PC-3 (cell line): ENCODE results near the gene STPG2. TPM values are rescaled to one million over a fixed set of nuclear protein-coding genes. Genes with fewer than 3 reads are reported as not detected.

Experiments
- ATAC-seq: fragments of 200-7000 bp; cut with Tn5 transposase; 2 replicates; pipeline ENCODE4 v1.9.1; 2020; ENCODE audit warnings: mild to moderate bottlenecking, moderate library complexity
- BruUV-seq: library from RNA; stranded (reverse); fragments of 400-500 nt; replicated peaks from 2 replicates; lab custom pipeline; 2021; lab: Mats Ljungman, UMichigan
- CTCF ChIA-PET: fragments of 300-600 bp; sonication (Branson Sonifier 250); formaldehyde crosslinking; loops from one replicate; lab custom pipeline; 2022; ENCODE audit warnings: antibody characterized with exemption; lab: Charles Lee
- POLR2A ChIA-PET: fragments of 300-600 bp; sonication (Branson Sonifier 250); formaldehyde crosslinking; loops from one replicate; lab custom pipeline; 2022; ENCODE audit warnings: antibody characterized with exemption; ENCODE audit not compliant: unreplicated experiment; lab: Charles Lee
- DNase-seq: peaks from one replicate; pipeline ENCODE4 v3.0.0-alpha.2; 2015
- H2AFZ ChIP-seq: fragments of 300-600 bp; sonication (generic); 2 replicates; pipeline ENCODE4 v1.6.0; 2016; ENCODE audit warnings: antibody characterized with exemption, low read length
- H3F3A ChIP-seq: fragments of 300-600 bp; sonication (generic); one replicate; pipeline ENCODE4 v1.6.0; 2017; ENCODE audit warnings: antibody characterized with exemption, low read length, control low read depth, mild to moderate bottlenecking; ENCODE audit not compliant: unreplicated experiment
- H3K27ac ChIP-seq: fragments of 300-600 bp; sonication (generic); 2 replicates; pipeline ENCODE4 v1.5.1; 2016; ENCODE audit warnings: mild to moderate bottlenecking, low read length
- H3K27me3 ChIP-seq: fragments of 300-600 bp; sonication (generic); 2 replicates; pipeline ENCODE4 v1.6.1; 2016; ENCODE audit warnings: low read length, mixed read lengths
- H3K36me3 ChIP-seq: fragments of 300-600 bp; sonication (generic); 2 replicates; pipeline ENCODE4 v1.6.1; 2016; ENCODE audit warnings: low read depth, mixed run types, low read length, mixed read lengths
- H3K4me1 ChIP-seq: fragments of 300-600 bp; sonication (generic); 2 replicates; pipeline ENCODE4 v1.5.1; 2016; ENCODE audit warnings: low read length; ENCODE audit not compliant: insufficient read depth
- H3K4me2 ChIP-seq: fragments of 300-600 bp; sonication (generic); 2 replicates; pipeline ENCODE4 v1.6.0; 2016; ENCODE audit warnings: low read length
- H3K4me3 ChIP-seq: fragments of 300-600 bp; sonication (generic); 2 replicates; pipeline ENCODE4 v1.5.1; 2016; ENCODE audit warnings: mild to moderate bottlenecking, low read length, mixed read lengths
- H3K79me2 ChIP-seq: fragments of 300-600 bp; sonication (generic); 2 replicates; pipeline ENCODE4 v1.6.1; 2017; ENCODE audit warnings: low read length, mixed read lengths
- H3K9ac ChIP-seq: fragments of 300-600 bp; sonication (generic); 2 replicates; pipeline ENCODE4 v1.6.0; 2016; ENCODE audit warnings: mild to moderate bottlenecking, low read length
- H3K9me2 ChIP-seq: fragments of 300-600 bp; sonication (generic); replicated peaks from 2 replicates; pipeline ENCODE4 v1.6.1; 2016; ENCODE audit warnings: mixed run types, low read length, mixed read lengths
- H3K9me3 ChIP-seq: fragments of 300-600 bp; sonication (generic); 2 replicates; pipeline ENCODE4 v1.6.1; 2016; ENCODE audit warnings: low read length, mixed read lengths
- H4K20me1 ChIP-seq: fragments of 300-600 bp; sonication (generic); 2 replicates; pipeline ENCODE4 v1.6.1; 2016; ENCODE audit warnings: low read length, mixed read lengths
- EZH2 ChIP-seq: fragments of 300-600 bp; sonication (generic); IDR thresholded peaks from one replicate; pipeline ENCODE4 v1.6.1; 2017; ENCODE audit warnings: antibody characterized with exemption, mild to moderate bottlenecking, low read length; ENCODE audit not compliant: unreplicated experiment
- EZH2phosphoT487 ChIP-seq: fragments of 300-600 bp; sonication (generic); IDR thresholded peaks from 2 replicates; pipeline ENCODE4 v1.6.1; 2018; ENCODE audit warnings: mild to moderate bottlenecking, antibody characterized with exemption, low read length, borderline replicate concordance
- intact Hi-C: fragments of 100-400 bp; cut with micrococcal nuclease; formaldehyde crosslinking; loops from 2 replicates; pipeline ENCODE4 v1.9.0; 2023
- total RNA-seq: library from RNA; depleted of rRNA; stranded (reverse); fragments of >200 nt; gene quantifications from 2 replicates; pipeline ENCODE4 v1.2.3, GENCODE V29; 2014
- TF ChIP-seq, protein P1 (sequence below): fragments of 300-600 bp; sonication (generic); conservative IDR thresholded peaks from 2 replicates; pipeline ENCODE4 v1.5.1; 2017; ENCODE audit warnings: antibody characterized with exemption, low read depth, mild to moderate bottlenecking, low read length

STPG2 gene
- total RNA-seq, 1 experiment from 2014 or later = not detected

DNA sequence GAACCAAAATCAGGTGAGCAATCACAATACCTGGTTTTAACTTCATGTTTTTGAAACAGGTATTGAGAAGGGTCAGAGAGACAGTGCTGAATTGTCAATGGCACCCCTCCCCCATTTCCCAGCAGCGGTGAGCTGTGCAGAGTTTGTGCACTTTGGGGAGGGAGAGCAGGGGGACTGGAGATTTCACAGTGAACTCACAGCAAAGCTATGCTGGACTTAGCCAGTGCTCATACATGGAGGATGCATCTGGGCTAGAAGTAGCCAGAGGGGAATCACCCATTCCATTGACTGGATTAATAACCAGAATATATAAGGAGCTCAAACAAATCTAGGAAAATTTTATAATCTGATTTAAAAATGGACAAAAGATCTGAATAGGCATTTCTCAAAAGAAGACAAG is 612.6 kb downstream of the STPG2 start:
- ATAC-seq (no peak), DNase-seq (no peak)
- Histone ChIP-seq H3K27ac (no peak overlapping the region), H3K36me3 (no peaks in the 10 kb centered on the region), H3K4me1 (no peaks in the 10 kb centered on the region), H3K9me2 (no peaks in the 10 kb centered on the region), H3K9me3 (no peaks in the 10 kb centered on the region), H3K79me2 (no peaks in the 10 kb centered on the region), H3K9ac (no peak overlapping the region), H3K27me3 (no peaks in the 10 kb centered on the region), H3K4me2 (no peak overlapping the region), H4K20me1 (no peaks in the 10 kb centered on the region), H2AFZ (no peak overlapping the region), H3K4me3 (no peak overlapping the region), H3F3A (no peaks in the 10 kb centered on the region)
- POLR2A ChIA-PET = no interaction called here
- intact Hi-C loops = no loop called here
- CTCF ChIA-PET = no interaction called here
- TF ChIP-seq EZH2 = no peak
- TF ChIP-seq, protein P1, sequence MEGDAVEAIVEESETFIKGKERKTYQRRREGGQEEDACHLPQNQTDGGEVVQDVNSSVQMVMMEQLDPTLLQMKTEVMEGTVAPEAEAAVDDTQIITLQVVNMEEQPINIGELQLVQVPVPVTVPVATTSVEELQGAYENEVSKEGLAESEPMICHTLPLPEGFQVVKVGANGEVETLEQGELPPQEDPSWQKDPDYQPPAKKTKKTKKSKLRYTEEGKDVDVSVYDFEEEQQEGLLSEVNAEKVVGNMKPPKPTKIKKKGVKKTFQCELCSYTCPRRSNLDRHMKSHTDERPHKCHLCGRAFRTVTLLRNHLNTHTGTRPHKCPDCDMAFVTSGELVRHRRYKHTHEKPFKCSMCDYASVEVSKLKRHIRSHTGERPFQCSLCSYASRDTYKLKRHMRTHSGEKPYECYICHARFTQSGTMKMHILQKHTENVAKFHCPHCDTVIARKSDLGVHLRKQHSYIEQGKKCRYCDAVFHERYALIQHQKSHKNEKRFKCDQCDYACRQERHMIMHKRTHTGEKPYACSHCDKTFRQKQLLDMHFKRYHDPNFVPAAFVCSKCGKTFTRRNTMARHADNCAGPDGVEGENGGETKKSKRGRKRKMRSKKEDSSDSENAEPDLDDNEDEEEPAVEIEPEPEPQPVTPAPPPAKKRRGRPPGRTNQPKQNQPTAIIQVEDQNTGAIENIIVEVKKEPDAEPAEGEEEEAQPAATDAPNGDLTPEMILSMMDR = no peak
- TF ChIP-seq EZH2phosphoT487 = no peak
- no TSS peak for BruUV-seq

DNA sequence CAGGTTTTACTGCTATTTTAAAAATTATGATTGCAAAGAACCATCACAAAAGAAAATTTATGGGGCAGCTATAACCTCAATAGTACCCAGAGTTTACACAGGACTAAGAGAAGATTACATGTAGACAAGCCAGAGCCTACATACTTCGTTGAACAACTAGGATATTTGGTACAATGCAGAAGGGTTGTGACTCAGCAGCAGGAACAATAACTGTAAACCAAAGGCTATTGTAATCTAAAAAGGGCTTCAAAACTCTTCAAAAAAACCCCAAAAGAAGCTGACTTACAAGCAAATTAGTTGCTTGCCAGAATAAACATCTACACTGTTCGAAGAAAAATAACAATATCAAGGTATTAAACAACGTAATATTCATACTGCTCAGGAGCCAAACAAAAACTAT is 618.0 kb downstream of the STPG2 start:
- H3K9ac ChIP-seq = no peak overlapping the region
- H3K27ac ChIP-seq = no peak overlapping the region
- no peaks in the 10 kb centered on the region for H3K79me2 ChIP-seq
- no TSS peak for BruUV-seq
- H3K36me3 ChIP-seq = no peaks in the 10 kb centered on the region
- CTCF ChIA-PET = no interaction called here
- H3K9me3 ChIP-seq = no peaks in the 10 kb centered on the region
- H3K4me3 ChIP-seq = no peak overlapping the region
- no peaks in the 10 kb centered on the region for H3K4me1 ChIP-seq
- TF ChIP-seq, protein P1 = no peak
- H3F3A ChIP-seq = no peaks in the 10 kb centered on the region
- ATAC-seq (no peak), DNase-seq (no peak)
- no peaks in the 10 kb centered on the region for H4K20me1 ChIP-seq
- no peaks in the 10 kb centered on the region for H3K27me3 ChIP-seq
- POLR2A ChIA-PET = no interaction called here
- H2AFZ ChIP-seq = no peak overlapping the region
- H3K4me2 ChIP-seq = no peak overlapping the region
- intact Hi-C loops = no loop called here
- no peaks in the 10 kb centered on the region for H3K9me2 ChIP-seq

DNA sequence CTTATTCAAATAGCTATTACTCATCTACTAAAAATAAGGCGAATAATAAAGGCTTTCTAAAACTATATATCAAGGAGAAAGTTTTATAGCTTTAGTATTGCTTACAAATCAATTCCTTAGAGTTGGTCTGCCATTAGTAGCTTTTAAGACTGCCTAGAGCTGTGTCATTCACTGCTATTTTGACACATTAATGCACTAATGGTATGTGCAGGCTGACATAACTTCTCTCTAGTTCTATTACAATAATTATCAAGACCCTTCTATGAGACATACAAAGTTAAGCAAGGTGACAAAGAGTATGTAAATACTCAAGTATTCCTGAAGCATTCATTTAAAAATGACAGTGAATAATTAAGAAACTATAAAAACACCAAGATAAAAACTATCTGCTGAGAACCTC is 625.3 kb downstream of the STPG2 start:
- H3K27me3 ChIP-seq = no peaks in the 10 kb centered on the region
- intact Hi-C loops = no loop called here
- H3K79me2 ChIP-seq = no peaks in the 10 kb centered on the region
- TF ChIP-seq EZH2phosphoT487 (no peak), EZH2 (no peak)
- TF ChIP-seq, protein P1 = no peak
- no peak overlapping the region for H3K27ac ChIP-seq
- peaks cover 4% of the 10 kb centered on the region; the same call in 1 of the 2 replicates for H3K4me1 ChIP-seq
- no TSS peak for BruUV-seq
- H4K20me1 ChIP-seq = no peaks in the 10 kb centered on the region
- H3K9me3 ChIP-seq = no peaks in the 10 kb centered on the region
- H3F3A ChIP-seq = no peaks in the 10 kb centered on the region
- H3K9ac ChIP-seq = no peak overlapping the region
- H3K4me2 ChIP-seq = no peak overlapping the region
- H2AFZ ChIP-seq = no peak overlapping the region
- CTCF ChIA-PET = no interaction called here
- no peak for DNase-seq
- no peak for ATAC-seq
- H3K9me2 ChIP-seq = no peaks in the 10 kb centered on the region
- POLR2A ChIA-PET = no interaction called here
- no peaks in the 10 kb centered on the region for H3K36me3 ChIP-seq
- no peak overlapping the region for H3K4me3 ChIP-seq
